LNCaP clone FGC (cell line): Measurements from ENCODE around the gene RBM4B.

Source experiments
- DNase-seq: peaks from one replicate; pipeline ENCODE4 v3.0.0-alpha.2; 2011; ENCODE audit warnings: low read depth
- H3K4me3 ChIP-seq: 2 replicates; pipeline ENCODE4 v1.5.1; 2011; ENCODE audit warnings: mild to moderate bottlenecking, low read depth, low read length, control low read depth
- TF ChIP-seq, protein P1 (sequence below): IDR thresholded peaks from 2 replicates; pipeline ENCODE4 v1.5.1; 2012; ENCODE audit warnings: mild to moderate bottlenecking; ENCODE audit not compliant: control insufficient read depth, insufficient read depth; ENCODE audit errors: extremely low read depth

Gene RBM4B

DNA sequence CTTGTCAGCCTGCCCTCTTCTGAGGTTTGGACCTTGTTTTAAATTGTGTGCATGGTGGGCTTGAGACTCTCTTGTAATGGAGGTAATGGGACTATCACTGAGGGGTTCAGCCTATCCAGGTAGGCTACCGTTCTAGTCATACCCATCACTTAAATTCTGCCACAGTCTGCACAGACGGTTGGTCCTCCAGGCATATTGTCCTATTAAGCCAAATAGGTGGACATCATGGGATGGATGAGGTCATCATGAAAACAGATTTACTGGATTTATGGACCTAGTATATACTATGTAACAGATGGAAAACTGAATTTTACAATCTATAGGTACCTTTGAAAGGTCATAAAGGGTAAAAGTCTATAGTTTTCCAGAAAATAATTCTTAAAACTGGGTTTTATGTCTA is 48.3 kb downstream of the RBM4B start:
- no peak overlapping the region for H3K4me3 ChIP-seq
- TF ChIP-seq, protein P1, sequence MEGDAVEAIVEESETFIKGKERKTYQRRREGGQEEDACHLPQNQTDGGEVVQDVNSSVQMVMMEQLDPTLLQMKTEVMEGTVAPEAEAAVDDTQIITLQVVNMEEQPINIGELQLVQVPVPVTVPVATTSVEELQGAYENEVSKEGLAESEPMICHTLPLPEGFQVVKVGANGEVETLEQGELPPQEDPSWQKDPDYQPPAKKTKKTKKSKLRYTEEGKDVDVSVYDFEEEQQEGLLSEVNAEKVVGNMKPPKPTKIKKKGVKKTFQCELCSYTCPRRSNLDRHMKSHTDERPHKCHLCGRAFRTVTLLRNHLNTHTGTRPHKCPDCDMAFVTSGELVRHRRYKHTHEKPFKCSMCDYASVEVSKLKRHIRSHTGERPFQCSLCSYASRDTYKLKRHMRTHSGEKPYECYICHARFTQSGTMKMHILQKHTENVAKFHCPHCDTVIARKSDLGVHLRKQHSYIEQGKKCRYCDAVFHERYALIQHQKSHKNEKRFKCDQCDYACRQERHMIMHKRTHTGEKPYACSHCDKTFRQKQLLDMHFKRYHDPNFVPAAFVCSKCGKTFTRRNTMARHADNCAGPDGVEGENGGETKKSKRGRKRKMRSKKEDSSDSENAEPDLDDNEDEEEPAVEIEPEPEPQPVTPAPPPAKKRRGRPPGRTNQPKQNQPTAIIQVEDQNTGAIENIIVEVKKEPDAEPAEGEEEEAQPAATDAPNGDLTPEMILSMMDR = no peak
- no peak for DNase-seq

DNA sequence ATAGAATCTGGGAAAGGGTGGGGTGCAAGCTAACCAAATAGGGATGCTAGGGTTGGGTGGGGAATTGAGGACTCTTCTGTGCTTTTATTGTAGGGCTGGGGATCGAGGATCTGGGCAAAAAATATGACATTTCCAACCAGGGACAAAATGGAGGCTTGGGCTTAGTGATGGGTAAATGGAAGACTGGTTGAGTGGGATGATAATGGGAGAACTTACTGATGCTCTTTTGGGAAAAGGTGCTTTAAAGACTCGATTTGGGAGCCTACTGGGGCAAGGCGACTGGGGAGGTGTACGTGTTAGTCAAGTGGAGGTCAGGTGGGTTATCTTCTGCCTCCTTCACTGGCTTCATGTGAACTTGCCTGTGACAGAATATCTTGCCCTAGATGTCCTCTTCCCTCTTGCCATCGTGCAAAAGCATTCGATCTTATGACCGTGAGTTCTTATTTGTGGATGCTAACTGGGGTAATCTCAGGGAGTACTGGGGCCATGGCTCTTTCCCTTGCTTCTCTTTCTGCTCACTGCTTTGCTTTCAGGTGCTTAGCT is 49.6 kb downstream of the RBM4B start:
- no peak for DNase-seq
- TF ChIP-seq, protein P1 = no peak
- H3K4me3 ChIP-seq = no peak overlapping the region

DNA sequence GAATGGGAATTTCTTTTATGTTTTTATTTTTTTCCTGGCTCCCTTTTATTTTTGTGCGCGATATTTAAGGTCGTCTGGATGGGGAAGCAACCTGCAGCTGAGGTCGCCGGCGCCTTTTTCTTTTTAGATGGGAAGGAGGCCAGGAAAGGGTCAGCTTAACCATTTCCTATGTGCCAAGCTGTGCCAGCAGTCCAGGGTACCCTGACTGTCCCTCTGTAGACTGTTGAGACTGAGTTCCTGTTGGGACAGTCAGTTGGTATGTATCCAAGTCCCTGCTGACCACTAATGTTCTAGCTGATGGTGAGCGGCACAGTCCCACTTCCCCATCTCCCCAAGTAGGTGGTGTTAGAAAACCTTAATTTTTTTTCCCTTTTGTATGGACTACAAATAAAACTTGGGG is 50.8 kb downstream of the RBM4B start:
- no peak for DNase-seq
- H3K4me3 ChIP-seq = no peak overlapping the region
- TF ChIP-seq, protein P1 = no peak

DNA sequence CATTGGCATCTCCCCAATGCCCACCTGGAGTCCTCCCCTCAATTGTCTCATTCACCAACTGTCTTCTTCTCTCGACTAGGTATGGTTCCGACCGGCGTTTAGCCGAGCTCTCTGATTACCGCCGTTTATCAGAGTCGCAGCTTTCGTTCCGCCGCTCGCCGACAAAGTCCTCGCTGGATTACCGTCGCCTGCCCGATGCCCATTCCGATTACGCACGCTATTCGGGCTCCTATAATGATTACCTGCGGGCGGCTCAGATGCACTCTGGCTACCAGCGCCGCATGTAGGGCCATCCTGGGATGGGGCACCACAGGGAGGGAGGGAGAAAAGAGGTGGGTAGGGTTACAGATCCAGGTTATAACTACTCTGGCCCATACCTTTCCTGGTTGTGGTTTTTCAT is 51.3 kb downstream of the RBM4B start:
- no peak overlapping the region for H3K4me3 ChIP-seq
- no peak for DNase-seq
- TF ChIP-seq, protein P1 = no peak

DNA sequence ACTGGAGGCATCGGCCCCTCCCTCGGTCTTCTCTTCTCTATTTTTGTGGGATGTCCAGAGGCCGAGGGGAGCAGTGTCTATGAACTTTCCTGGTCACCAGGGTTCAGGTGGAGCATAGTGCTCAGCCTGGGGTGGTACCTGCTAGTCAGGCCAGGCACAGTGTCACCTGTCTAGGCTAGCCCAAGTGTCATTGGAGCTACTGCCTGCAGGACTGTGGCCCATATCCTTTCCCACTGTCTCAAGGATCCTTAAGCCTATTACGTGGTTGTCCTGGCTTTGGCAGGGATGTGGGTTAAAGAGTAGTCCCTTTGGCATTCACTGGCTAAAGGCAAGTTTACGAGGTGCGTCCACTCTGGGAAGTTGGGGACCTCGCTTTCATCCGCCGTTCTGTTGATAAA is 51.9 kb downstream of the RBM4B start:
- no peak overlapping the region for H3K4me3 ChIP-seq
- no peak for DNase-seq
- TF ChIP-seq, protein P1 = no peak

DNA sequence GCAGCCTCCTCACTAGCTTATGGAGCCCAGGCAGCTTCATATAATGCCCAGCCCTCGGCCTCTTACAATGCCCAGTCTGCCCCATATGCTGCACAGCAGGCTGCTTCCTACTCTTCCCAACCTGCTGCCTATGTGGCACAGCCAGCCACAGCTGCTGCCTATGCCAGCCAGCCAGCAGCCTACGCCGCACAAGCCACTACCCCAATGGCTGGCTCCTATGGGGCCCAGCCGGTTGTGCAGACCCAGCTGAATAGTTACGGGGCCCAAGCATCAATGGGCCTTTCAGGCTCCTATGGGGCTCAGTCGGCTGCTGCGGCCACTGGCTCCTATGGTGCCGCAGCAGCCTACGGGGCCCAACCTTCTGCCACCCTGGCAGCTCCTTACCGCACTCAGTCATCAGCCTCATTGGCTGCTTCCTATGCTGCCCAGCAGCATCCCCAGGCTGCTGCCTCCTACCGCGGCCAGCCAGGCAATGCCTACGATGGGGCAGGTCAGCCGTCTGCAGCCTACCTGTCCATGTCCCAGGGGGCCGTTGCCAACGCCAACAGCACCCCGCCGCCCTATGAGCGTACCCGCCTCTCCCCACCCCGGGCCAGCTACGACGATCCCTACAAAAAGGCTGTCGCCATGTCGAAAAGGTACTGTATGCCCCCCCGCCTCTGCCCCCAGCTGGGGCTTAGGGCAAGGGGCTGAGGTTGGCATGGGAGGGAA is 52.5 kb downstream of the RBM4B start:
- DNase-seq = no peak
- no peak overlapping the region for H3K4me3 ChIP-seq
- TF ChIP-seq, protein P1 = no peak

DNA sequence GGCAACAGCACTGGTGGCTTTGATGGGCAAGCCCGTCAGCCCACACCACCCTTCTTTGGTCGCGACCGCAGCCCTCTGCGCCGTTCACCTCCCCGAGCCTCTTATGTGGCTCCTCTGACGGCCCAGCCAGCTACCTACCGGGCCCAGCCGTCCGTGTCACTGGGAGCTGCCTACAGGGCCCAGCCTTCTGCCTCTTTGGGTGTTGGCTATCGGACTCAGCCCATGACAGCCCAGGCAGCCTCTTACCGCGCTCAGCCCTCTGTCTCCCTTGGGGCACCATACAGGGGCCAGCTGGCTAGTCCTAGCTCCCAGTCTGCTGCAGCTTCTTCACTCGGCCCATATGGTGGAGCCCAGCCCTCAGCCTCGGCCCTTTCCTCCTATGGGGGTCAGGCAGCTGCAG is 53.2 kb downstream of the RBM4B start:
- no peak overlapping the region for H3K4me3 ChIP-seq
- TF ChIP-seq, protein P1 = no peak
- DNase-seq = no peak
